C1 segment of cervical spinal cord (tissue), 14 donors: ENCODE measurements around the gene BDKRB1.

ENCODE experiments used
- DNase-seq, 14 donors: peaks; one replicate each; lab custom pipeline; 2025; lab: John Stamatoyannopoulos, UW

Gene BDKRB1

DNA sequence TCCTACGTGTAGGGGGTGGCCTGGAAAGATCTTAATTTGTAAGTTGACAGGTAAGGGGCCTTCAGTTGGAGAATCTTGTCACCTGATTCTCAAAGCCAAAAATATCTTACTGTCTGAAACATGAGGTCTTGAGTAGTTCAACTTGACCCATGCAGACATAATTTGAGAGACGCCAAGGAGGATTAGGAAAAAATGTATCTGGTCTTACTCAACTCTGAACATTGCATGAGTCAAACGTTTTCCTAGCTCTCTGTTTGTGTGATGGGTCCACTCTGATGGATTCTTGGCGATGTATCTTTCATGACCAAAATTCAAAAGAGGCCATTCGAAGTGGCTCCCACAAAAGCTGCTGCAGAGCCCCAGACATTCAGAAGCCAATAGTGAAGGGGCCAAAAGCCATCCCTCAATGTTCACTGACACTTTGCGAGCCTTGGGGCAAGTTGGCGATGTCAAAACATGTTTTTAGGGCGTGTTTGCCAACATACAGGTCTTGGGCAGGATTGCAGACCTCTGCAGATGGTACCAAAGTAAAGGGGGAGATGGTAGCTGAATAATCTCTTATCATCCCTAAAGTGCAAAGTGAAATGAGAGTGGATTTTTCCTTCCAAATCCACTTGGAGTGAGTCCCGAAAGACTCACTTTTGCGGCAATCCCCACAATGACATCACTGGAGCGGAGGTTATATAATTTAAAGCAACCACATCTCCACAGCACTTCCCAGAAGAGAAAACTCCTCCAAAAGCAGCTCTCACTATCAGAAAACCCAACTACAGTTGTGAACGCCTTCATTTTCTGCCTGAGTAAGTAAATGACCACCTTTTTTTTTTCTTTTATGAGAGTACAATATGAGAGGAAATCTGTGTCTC, at the start of gene BDKRB1:
BDKRB1 (plus strand) TSS at position 710 of the 866 bp plus-strand sequence. CDS start 7,473 bp downstream, outside the sequence.
- no peak for DNase-seq

GRCh38 chr14:96206461-96206860, 49.5 kb upstream of the BDKRB1 start:
- DNase-seq = peak in 1 of 14 donors; percentile 28

GRCh38 chr14:96207686-96208085, 48.3 kb upstream of the BDKRB1 start:
- no peak for DNase-seq

GRCh38 chr14:96208739-96209138, 47.3 kb upstream of the BDKRB1 start:
- no peak for DNase-seq

DNA sequence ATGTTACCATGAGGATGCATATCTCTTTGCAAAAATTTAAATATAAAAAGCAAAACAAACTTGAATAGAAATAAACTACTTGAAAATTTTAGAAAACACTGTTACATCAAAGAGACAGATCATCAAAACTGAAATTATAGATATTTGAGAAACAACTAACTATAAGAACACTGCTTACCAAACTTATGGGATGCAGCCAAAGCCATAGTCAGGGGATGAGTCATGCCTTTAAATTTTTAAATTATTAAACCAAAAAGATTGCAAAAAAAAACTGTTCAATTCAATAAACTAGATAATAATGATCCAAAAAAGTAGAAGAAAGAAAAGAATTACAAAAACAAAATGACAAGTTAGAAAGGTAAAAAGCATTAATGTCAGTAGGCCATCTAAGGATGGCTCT, 43.9 kb upstream of the BDKRB1 start:
- DNase-seq = no peak

DNA sequence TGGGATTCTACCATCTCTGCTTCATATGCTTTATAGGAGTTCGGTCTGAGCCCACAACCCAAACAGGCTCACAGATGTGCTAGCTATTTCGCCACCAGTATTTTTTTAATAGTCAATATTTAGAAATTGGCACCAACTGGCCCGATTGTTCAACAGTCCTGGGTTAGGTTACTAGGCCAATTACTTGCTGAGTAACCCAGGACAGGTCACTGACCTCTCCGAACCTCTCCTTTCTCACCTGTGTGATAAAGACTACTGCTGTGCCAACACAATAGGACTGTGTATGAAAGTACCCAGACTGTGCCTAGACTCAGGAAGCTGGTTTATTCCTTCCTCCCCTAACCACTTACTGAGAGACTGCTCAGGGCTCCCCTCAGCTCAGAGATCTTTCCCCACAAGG, 43.1 kb upstream of the BDKRB1 start:
- DNase-seq = no peak

DNA sequence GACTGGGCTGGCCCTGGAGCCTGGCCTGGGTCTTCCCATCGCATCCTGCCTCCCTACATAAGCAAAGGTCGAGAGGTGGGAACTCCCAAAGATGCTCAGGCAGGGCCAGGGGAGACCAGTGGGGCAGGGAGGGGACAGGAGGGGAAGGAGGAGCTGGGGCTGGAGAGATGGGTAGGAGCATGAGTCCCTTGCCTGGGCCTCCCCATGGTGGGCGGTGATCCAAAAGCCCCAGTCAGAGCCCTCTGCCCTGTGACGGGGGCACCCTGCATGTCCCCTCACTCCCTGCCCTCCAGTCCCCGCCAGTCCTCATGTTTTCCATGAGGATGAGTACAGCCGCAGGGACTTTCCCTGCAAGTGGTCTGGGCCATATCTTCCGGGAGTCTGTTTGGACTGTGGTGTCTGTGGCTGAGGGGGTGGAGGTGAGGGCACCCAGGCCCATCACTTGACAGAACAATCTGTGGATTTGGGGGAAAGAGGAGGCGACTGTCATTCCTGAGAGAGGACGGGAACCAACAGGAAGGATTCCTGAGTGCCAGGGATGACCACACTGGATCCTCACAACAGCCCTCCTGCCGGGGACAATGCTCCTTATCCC, 42.0 kb upstream of the BDKRB1 start:
- no peak for DNase-seq

DNA sequence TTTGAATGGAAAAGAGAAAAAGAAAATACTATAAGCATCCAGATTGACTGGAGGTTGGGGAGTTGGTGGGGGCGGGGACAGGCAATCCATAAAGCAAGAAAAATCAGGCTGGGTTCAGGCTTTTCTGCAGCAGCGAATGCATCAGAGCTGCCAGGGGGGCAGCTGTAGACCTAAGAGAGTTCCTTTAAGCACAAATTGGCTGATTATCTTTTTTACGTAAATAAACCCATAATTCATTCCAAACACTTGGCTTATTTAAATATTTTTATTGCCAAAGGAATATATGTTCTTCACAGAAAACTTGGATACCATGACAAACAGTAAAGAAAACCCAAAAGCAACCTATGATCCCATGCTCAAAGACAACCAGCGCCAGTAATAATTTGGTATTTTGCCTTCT, 41.2 kb upstream of the BDKRB1 start:
- DNase-seq = no peak

DNA sequence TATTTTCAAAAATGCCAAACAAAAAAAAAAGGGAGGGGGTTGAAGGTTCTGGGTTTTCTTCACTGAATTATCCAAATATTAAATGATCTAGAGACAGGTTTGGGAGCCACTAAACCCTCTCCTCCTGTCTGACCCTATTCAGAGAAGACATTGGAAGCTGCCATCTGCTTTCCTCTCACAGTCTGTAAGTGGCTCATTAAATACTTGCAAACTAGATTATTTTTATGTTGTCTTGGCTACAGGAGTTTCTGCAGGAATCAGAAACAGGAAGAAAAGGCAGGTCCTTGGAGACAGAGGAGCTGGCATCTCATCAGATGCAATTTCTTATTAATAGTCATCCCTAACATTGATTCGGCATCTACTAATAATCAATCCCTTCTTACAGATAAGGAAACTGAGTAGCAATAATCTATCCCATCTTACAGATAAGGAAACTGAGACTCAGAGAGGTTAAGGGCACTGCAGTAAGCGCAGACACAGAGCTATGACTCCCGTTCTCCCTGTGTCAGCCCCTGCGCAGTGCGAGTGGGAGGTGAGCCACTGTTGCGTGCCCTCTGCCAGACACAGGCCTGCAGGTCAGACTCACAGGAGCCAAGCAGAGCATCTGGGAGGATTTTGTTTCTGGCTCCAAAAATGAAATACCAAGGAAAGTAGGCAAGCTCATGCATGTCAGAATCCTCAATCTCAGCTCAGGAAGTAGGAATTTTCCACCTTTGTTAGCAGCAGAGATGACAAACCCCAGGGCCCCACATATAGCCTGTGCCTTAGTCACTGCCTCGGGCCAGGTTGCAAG, 40.4 kb upstream of the BDKRB1 start:
- peak in 1 of 14 donors; percentile 82 for DNase-seq

GRCh38 chr14:96216627-96217026, 39.4 kb upstream of the BDKRB1 start:
- DNase-seq = no peak

GRCh38 chr14:96217376-96217913, 38.6 kb upstream of the BDKRB1 start:
- DNase-seq = peak in 1 of 14 donors; percentile 11

GRCh38 chr14:96221109-96221650, 34.8 kb upstream of the BDKRB1 start:
- DNase-seq = no peak

DNA sequence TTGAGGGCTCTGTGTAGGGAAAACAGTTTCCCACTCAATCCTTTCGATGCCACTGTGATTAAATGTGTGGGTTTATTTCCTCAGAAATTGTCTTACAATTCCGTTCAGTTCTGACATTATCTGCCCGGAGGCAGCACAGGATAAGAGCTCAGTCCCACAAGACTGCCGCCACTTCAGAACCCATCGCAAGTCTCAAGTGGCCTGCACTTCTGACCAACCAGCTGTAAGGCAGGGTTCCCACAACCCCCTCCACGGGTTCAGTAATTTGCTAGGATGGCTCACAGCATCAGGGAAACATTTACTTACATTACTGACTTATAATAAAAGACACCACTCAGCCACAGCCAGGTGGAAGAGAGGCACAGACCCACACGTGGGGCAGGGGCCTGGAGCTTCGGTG, 34.2 kb upstream of the BDKRB1 start:
- DNase-seq = no peak

DNA sequence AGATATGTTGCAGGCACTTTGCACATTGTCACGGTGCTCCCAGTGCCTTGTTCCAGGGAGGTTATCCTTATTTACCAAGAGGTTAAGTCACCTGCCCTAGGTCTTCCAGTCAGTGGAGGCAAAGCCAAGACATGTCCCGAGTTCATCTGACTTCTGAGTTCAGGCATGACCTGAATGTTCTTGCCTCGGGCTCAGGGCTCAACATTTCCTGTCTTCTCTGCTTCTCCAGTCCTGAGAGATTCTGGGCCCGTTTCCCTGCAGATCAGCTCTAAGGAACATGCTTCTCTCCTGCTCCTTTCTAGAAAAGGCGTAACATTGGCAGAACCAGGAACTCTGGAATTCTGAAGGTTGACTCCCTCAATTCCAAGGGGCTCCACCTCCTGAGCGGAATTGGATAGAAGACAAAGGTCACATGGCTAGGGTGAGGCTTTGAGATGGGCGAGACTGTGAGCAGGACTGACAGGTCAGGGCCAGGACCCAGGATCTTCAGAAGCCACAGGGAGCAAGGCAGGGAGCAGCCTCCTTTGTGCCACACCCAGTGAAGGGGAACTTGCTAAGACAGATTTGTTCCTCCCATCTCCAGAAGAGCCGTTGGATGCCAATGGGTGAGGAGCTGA, 31.4 kb upstream of the BDKRB1 start:
- DNase-seq = no peak

GRCh38 chr14:96225213-96225612, 30.8 kb upstream of the BDKRB1 start:
- DNase-seq = no peak

GRCh38 chr14:96225745-96226151, 30.3 kb upstream of the BDKRB1 start:
- no peak for DNase-seq

DNA sequence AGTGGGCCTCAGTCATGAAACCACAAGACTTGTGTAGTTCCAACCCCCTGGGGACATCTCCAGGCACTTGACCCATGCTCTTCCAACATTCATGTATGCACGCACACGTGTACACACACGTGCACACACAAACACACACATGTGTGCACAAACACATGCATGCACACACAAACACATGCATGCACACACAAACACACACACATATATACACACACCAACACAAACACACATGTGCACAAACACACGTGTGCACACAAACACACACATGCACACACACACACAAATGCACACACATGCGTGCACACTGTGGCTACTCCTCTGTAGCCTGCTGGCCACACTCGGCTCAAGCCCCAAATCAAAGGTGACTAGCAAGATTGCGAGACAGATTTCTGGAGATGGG, 28.6 kb upstream of the BDKRB1 start:
- no peak for DNase-seq

- no peak for DNase-seq
These were observed 26.7 kb upstream of the BDKRB1 start for GRCh38 chr14:96229315-96229714.

GRCh38 chr14:96231056-96231455, 25.0 kb upstream of the BDKRB1 start:
- no peak for DNase-seq

- DNase-seq = no peak
These were observed 24.4 kb upstream of the BDKRB1 start for GRCh38 chr14:96231526-96232130.

DNA sequence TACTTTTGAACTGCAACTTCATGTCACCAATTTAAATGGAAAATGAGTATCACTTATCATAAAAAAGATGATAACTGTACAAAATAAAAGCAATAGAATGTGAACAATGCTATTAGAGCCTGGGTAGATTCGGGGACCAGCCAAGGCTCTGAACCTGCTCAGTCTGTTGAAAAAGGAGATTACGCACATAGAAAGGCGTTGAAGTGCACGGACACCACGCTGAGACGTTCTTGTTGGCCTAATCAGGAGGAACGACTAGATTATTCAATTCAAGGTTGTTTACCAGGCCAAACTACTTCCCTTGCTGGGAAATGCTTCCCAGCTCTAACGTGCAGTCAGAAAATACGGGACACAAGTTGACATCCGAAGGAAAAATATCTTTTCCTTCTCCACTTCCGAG, 23.5 kb upstream of the BDKRB1 start:
- no peak for DNase-seq
